CD4-positive, alpha-beta T cell treated with Interleukin-1 beta for 1 hour (primary cell): ENCODE measurements around the gene MORN1.

Source experiments
- DNase-seq, 2 donors: peaks; one replicate each; pipeline ENCODE4 v3.0.0-alpha.2; 2020 to 2022

MORN1 gene

DNA sequence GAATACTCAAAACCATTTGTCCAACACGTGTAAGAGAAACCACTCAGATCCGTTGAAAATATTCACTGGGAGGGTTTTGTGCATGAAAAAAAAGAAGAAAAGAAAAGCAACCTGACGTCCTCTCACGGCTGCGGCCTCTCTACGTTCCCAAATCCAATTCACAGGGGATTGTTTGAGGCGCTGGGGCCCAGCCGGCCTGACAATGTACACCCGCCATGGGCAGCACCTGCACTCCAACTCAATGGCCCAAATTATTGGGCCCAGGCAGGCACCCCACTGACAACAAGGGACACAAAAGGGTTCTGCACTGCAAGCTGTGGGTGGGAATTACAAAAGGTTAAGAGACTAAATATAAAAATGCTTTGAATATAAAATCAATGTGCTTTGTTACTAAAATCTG is 41.5 kb downstream of the MORN1 start:
- no peak for DNase-seq

- no peak for DNase-seq
These were observed 42.7 kb downstream of the MORN1 start for GRCh38 chr1:2348346-2349325.

DNA sequence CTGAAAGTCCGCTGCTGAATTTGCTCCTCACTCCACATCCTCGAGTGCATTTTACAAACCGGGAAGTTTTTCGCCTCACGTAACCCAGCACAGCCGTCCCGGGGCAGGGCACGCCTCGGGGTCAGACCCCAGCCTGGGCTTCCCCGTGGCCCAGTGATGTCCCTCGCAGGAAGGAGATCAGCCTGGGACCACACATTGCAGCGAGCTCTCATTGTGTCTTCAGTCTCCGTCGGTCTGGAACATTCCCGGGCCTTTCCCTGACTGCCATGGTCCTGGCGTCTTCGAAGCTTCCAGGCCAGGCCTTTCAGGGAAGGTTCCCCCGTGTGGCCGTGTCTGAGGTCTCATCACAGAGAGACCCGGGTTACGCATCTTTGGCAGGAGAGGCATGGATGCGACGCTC is 43.5 kb downstream of the MORN1 start:
- DNase-seq: no peak

DNA sequence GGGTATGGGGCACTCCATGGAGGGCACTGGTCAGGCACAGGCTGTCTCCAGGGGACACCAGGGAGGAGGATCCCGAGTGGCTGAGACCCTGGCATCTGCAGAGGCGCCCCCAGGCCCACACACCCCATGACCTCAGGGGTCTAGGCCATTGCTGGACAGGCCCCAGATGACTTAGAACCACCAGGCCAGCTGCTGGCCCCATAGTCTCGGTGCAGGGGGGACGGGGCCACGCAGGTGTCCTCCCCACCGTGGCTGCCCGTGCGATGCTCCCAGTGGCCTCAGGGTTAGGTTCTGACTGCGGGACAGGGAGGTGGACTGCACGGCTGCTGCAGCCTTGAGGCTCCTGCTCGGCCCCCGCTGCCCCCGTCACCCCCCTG is 44.0 kb downstream of the MORN1 start:
- no peak for DNase-seq

- no peak for DNase-seq
These were observed 44.5 kb downstream of the MORN1 start for GRCh38 chr1:2346691-2347408.

DNA sequence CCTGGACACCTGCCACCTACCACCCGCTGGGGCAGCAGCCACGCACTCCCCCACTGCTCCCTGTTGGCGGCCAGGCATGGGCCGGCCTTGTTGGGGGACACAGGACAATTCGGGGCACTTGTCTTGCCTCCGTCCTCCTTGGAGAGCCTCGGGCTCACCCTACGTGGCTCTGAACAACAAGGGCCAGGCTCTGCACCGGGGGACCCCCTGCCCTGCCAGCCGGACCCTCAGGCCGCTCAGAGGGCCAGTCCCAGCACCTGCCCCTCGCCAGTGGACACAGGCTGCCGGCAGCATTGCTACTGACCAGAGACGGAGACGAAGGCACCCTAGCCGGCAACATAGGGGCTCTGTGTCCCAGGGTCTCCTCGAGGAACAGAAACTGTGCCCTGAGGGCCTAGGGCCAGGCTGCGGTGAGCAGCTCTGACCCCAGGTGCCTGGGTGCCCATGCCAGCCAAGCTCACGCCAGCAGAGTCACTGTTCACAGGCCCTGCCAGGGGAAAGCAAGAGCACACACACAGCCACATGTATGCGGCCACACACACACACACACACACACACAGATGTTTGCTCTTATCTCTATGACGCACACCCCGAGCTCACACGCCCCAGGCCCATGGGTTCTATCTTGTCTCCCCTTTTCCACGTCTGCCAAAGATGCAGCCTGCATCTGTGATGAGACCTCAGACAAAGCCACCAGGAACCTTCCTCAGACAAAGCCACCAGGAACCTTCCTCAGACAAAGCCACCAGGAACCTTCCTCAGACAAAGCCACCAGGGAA is 45.9 kb downstream of the MORN1 start:
- no peak for DNase-seq

DNA sequence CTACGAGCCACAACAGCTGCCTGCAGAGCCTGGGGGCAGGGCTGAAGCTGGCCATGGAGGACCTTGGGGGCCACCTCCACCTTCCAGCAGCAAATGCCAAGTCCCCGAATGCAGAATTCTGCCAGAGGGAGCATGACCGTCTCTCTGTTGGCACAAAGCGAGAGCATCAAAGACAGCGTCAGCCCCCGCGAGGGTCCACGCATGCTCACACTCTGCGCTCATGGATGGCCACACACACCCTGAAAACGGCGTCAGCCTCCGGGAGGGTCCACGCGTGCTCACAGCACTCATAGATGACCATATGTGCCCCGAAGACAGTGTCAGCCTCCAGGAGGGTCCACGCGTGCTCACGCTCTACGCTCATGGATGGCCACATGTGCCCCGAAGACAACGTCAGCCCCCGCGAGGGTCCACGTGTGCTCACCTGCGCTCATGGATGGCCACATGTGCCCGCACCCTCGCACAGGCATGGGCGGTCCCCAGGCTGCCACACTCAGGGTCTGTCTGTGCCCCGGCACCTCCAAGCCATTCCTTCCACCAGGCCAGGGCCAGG is 46.5 kb downstream of the MORN1 start:
- no peak for DNase-seq

- DNase-seq: no peak
These were observed 47.2 kb downstream of the MORN1 start for GRCh38 chr1:2344121-2344681.

DNA sequence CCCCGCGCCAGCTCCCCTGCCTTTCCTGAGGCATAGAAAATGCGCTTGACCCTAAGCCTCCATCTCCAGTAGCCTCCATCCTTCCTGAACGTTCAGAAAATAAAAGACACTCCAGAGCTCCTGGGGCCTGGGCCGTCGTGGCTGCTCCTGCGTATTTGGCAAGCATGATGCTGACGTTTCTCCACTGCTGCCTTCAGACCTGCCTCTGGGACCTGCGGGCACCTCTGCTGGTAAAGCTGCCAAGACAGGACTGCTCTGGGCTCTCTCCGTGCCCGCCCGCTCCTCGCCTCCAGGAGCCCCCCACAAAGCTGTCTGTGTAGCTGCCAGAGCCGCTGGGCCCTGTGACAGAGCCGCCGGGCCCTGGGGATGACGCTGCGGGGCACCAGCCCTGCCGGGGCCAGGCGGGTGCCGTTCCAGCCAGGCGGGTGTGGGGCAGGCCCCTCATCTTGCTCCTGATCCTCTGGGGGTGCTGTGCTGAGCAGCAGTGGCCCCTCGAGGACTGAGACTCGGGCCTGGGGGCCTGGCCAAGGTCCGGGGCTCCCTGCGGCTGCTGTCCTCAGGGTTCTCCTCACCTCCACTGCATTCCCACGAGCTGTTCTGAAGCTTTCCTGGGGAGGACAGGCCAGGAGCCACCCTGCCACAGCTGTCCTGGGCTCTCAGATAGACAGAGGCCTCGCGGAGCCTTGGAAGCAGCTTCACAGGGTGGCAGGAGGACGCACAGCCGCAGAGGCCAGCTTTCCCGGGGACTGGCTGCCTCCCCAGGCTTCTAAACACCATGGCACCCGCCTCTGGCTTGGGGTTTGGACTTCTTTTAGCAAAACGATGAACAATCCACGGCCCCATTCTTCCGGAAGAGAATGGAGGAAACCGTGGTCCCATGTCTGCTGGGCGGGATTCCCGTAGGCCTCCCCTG is 48.1 kb downstream of the MORN1 start:
- no peak for DNase-seq

DNA sequence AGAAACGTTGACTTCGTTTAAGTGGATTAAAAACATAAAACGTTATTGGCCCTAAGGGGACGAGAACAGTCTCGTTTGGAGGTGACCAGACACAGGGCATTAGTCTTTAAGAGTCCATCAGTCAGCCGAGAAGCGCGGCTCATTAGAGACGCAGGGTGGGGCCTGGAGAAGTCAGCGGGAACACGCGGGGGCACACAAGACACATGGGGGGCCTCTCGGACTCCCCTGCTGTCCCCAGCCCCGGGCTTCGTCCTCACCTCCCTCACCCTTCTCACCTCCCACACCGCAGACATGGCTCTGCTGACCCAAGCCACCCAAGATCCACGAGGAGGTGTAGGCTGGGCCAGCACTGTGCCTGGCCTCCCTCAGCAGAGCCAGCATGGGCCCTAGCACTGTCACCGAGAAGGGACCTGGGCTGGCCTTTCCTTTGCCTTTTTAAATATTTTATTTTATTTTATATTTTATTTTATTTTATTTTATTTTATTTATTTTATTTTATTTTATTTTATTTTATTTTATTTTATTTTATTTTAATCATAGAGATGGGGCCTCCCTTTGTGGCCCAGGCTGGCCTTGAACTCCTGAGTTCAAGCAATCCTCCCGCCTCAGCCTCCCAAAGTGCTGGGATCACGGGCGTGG is 48.9 kb downstream of the MORN1 start:
- no peak for DNase-seq

DNA sequence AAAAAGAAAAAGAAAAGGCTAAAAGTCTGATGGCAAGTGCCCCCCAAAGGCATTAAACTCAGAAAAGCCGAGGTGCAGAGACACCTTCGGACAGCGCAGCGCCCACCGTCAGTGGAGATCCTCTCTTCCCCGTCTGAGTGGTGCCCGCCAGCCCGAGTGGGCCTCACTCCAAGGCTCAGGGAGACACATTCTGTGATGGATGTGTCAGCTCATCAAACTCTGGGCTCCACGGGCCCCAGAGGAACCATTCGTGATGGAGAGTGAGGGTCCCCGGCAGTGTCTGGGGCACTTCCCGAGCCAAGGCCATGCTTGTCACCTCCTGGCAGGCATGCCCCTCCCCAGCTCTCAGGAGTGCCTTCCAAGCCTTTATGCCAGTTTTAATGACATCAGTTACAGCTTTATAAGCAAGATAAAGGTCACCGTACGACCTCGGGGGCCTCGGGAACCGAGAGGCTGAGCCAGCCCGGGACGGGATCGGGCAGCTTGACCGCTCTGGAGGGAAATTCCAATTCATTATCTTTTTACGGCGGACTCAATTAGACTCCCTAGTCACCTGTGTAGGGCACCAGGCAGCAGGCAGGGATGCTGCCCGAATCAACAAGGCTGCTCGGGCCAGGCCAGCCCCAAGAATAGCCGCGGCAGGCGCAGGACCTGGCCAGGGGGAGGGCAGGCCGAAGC is 49.5 kb downstream of the MORN1 start:
- DNase-seq: no peak

GRCh38 chr1:2340918-2341254 is 50.5 kb downstream of the MORN1 start:
- DNase-seq: no peak

- no peak for DNase-seq
These were observed 51.1 kb downstream of the MORN1 start for GRCh38 chr1:2340086-2340917.

- no peak for DNase-seq
These were observed 51.9 kb downstream of the MORN1 start for GRCh38 chr1:2339206-2340085.

- no peak for DNase-seq
These were observed 53.9 kb downstream of the MORN1 start for GRCh38 chr1:2337501-2337900.

DNA sequence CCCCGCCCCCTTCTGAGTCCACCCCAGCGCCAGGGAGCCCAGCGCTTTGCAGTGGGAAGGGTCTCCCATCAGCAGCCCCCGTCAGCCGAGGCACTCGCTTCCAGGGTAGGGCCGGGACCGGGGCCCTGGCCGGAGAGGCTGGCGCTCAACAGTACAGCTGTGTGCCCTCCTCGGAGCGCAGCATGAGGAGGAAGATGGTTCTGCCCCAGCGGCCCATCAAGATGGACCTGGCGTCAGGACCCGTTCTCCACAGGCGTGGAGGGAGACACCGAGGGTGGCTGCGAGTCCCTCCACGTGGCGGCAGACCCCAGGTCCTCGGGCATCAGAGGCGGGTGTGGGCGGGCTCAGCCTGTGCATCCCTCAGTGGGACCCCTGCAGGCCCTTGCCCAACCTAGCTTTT is 54.3 kb downstream of the MORN1 start:
- DNase-seq: no peak

GRCh38 chr1:2336499-2336898 is 54.9 kb downstream of the MORN1 start:
- DNase-seq: no peak

- no peak for DNase-seq
These were observed 55.5 kb downstream of the MORN1 start for GRCh38 chr1:2335721-2336455.
